Psoas muscle (tissue), 8 donors: ENCODE measurements around the gene PRXL2C. TPM values are rescaled to one million over a fixed set of nuclear protein-coding genes. Genes with fewer than 3 reads are reported as not detected.
A peak's percentile ranks its signal among the peaks of the same experiment; 100 is the strongest.

Source experiments
- ATAC-seq, 4 donors: fragments of 200-7000 bp; cut with Tn5 transposase; one replicate each; pipeline ENCODE4 v1.9.1; 2020; ENCODE audit warnings: moderate library complexity in 3 of 4, mild to moderate bottlenecking in 2 of 4
- DNase-seq, 2 donors: peaks; one replicate each; pipeline ENCODE4 v3.0.0-alpha.2; 2020
- H3K27ac ChIP-seq: fragments of 200-600 bp; one replicate; pipeline ENCODE4 v1.8.0; 2022
- H3K27me3 ChIP-seq, 3 donors: fragments of 200-600 bp in 1 of 3; one replicate each; pipeline versions ENCODE4 v1.6.1 to v1.8.0; 2013 to 2022; ENCODE audit warnings: low read length in 2 of 3, mild to moderate bottlenecking in 2 of 3, moderate library complexity in 1 of 3; ENCODE audit not compliant: insufficient read depth in 3 of 3
- H3K36me3 ChIP-seq, 2 donors: fragments of 200-600 bp in 1 of 2; one replicate each; pipeline versions ENCODE4 v1.6.1 to v1.8.0; 2013 to 2022; ENCODE audit warnings: low read depth in 1 of 2, mild to moderate bottlenecking in 1 of 2, moderate library complexity in 1 of 2; ENCODE audit not compliant: insufficient read depth in 1 of 2
- H3K4me1 ChIP-seq: fragments of 200-600 bp; one replicate; pipeline ENCODE4 v1.8.0; 2022
- H3K4me3 ChIP-seq: fragments of 200-600 bp; one replicate; pipeline ENCODE4 v1.8.0; 2022; ENCODE audit warnings: mild to moderate bottlenecking
- H3K9me3 ChIP-seq: fragments of 200-600 bp; one replicate; pipeline ENCODE4 v1.8.0; 2022
- WGBS, 3 donors: extraction: QIAGEN DNeasy Blood & Tissue Kit; methylation state at CpG; one replicate each; pipeline versions ENCODE4 v1.1.6 to v1.1.7; 2013; 5-methylcytosine and 5-hydroxymethylcytosine counted together
- intact Hi-C, 2 donors: fragments of 100-400 bp; cut with DNase I; formaldehyde crosslinking; loops; one replicate each; pipeline versions ENCODE4 v1.11.0 to v1.14.2; 2022
- polyA plus RNA-seq, 3 donors: library from polyadenylated mRNA; stranded (reverse); fragments of 200-250 nt; gene quantifications; one replicate each; pipeline ENCODE4 v1.2.3, GENCODE V29; 2013
- total RNA-seq, 4 donors: library from RNA; stranded (reverse); fragmentation: NEBNext Ultra II Directional in 2 of 4; extraction: Animal tissue kit (Norgen Biotek cat#: 25700) in 2 of 4; gene quantifications; one replicate each; pipeline versions ENCODE4 v1.2.1 to v1.2.4, GENCODE V29; 2021 to 2023
- TF ChIP-seq, protein P1 (sequence below): fragments of 200-600 bp; IDR thresholded peaks from one replicate; pipeline ENCODE4 v1.8.0; 2022; ENCODE audit warnings: antibody characterized with exemption
- donor health status: healthy with polysubstance abuse.
- donor health status: DM: no; HTN: no; CAD: no; lungs with moderate emphysema.
- donor health status: Bipolar disorder and iron deficiency.
- donor health status: healthy.
- donor health status: DM: yes; HTN: yes; CAD: no.
- donor health status: DM: no; HTN: no; CAD: no.
- donor health status: DM: no; HTN: no; CAD: no.
- donor health status: DM: yes; HTN: yes; CAD: no.

The PRXL2C gene
- total and polyA plus RNA-seq, 7 donors = 6.2 to 31.3 (median 16.9) TPM

DNA sequence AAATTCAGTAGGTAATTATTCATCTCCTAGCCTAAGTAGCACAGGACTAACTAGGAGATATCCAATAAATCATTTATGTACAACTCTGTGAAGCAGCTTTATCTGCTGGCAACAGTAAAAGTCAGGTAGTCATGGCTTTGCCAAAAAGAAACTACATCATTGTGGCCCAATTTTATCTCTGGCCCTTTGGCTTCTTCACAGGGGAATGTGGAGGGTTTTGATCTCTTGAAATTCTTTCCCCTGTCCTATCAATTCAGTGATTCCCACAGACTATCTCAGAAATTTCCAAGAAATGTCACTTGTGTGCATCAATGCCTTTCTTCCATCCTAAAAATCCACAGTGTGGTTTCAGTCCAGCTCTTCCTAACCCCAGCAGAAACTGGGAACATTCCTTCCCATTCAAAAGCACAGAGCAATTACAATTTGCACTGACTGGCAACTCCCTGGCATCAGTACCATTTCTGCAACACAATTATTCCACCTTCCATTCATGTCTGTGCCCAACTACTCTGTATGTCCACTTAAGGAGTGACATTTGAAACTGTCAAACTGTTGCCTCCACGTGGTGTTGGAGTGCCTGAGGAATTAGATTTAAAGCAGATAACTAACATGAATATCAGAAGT lies 42.0 kb downstream of the PRXL2C start:
- Histone ChIP-seq H3K36me3 (no peaks in the 10 kb centered on the region), H3K9me3 (no peaks in the 10 kb centered on the region), H3K4me3 (no peak overlapping the region), H3K27ac (peak overlapping the region; percentile 72), H3K27me3 (no peaks in the 10 kb centered on the region), H3K4me1 (peaks cover 20% of the 10 kb centered on the region)
- DNase-seq = no peak
- ATAC-seq = no peak
- intact Hi-C loops = no loop called here
- WGBS, 3 donors = 13 to 32% (median 20%) methylated on average over 1 of the region's 1 CpG
- TF ChIP-seq, protein P1, sequence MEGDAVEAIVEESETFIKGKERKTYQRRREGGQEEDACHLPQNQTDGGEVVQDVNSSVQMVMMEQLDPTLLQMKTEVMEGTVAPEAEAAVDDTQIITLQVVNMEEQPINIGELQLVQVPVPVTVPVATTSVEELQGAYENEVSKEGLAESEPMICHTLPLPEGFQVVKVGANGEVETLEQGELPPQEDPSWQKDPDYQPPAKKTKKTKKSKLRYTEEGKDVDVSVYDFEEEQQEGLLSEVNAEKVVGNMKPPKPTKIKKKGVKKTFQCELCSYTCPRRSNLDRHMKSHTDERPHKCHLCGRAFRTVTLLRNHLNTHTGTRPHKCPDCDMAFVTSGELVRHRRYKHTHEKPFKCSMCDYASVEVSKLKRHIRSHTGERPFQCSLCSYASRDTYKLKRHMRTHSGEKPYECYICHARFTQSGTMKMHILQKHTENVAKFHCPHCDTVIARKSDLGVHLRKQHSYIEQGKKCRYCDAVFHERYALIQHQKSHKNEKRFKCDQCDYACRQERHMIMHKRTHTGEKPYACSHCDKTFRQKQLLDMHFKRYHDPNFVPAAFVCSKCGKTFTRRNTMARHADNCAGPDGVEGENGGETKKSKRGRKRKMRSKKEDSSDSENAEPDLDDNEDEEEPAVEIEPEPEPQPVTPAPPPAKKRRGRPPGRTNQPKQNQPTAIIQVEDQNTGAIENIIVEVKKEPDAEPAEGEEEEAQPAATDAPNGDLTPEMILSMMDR = no peak

DNA sequence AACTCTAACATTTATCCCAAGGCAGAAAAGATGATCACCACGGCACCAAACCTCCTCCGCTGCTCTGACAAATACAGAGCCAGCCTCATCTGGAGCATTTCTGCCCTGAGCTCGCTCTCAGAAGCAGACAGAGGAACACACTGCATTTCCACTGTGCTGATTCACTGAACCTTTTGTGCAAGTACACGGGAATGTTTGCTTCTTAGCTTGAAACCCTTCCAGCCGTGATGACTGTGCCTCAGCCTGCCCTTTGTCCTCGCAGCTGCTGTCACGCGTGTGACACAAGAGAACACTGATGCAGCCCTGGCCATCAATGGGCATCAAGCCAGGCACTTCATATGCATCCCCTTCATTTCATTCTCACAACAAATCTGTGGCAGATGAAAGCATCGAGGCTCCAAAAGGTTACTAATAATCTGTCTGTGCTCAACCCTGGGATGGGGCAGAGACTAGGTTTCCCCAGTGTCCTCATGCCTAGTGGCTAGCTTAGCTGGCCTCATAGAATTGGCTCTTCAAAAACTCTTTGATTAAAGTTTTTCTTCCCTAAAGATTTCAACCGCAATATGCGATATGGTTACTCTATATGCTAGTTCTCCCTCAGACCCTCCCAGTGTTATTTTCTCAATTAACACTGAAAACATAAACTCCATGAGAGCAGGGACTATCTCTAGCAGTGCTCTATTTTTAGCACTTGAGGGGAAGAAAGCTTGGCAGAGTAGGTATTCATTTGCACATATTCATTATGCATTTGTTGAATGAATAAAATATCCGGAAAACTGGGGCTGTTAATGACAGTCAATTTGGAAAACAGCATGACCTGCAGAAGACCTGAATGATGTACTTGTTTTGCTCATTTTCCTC lies 42.8 kb downstream of the PRXL2C start:
- H3K36me3 ChIP-seq = no peaks in the 10 kb centered on the region
- H3K27ac ChIP-seq = peak overlapping the region; percentile 72
- no peaks in the 10 kb centered on the region for H3K27me3 ChIP-seq
- H3K9me3 ChIP-seq = no peaks in the 10 kb centered on the region
- peak; percentile 90 to 98 (median 96) for ATAC-seq
- peaks cover 20% of the 10 kb centered on the region for H3K4me1 ChIP-seq
- DNase-seq = peak; percentile 74 to 78
- peak overlapping the region; percentile 42 for H3K4me3 ChIP-seq
- WGBS, 3 donors = 33 to 44% (median 36%) methylated on average over 12 of the region's 12 CpGs
- intact Hi-C loops = no loop called here
- TF ChIP-seq, protein P1 = no peak

DNA sequence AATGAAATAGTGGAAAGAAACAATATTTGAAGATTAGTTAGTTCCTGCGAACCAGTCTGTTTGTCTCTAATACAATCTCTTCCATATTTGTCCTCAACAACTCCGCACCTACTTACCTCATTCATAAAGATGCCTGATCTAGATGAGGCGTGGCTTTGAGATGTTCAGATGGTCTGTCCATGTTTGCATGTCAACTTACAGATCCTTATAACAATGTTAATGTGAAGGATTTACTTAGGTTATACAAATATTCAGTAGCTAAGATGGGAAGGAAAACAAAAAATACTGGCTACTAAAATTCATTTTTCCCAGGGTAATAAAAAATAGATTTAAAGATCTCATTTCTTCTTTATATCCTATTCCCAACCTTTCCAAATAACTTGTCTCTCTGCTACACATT lies 43.8 kb downstream of the PRXL2C start:
- ATAC-seq (no peak), DNase-seq (no peak)
- H3K4me1 ChIP-seq = peaks cover 20% of the 10 kb centered on the region
- no peaks in the 10 kb centered on the region for H3K9me3 ChIP-seq
- WGBS, 3 donors = 94 to 98% (median 95%) methylated on average over 3 of the region's 3 CpGs
- H3K27me3 ChIP-seq = no peaks in the 10 kb centered on the region
- intact Hi-C loops = no loop called here
- TF ChIP-seq, protein P1 = no peak
- peak overlapping the region; percentile 72 for H3K27ac ChIP-seq
- no peak overlapping the region for H3K4me3 ChIP-seq
- no peaks in the 10 kb centered on the region for H3K36me3 ChIP-seq

DNA sequence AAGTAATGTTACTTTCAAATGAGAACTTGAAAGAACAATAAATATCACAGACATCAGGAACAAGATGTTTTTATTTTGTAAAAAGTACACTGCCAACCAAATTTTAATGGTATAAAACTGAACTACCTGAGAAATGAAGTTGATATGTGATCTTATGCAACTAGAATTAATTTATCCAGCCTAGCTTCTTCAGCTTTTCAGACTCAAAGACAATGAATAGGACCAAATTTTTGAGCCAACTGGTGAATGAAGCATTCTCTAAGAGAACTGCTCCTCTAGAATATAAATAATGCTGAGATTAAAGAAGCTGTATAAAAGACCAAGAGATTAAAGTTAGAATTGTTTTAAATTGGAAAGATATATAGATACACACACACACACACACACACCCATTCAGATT lies 45.4 kb downstream of the PRXL2C start:
- no peaks in the 10 kb centered on the region for H3K36me3 ChIP-seq
- TF ChIP-seq, protein P1 = no peak
- ATAC-seq (no peak), DNase-seq (no peak)
- H3K9me3 ChIP-seq = no peaks in the 10 kb centered on the region
- no peak overlapping the region for H3K4me3 ChIP-seq
- H3K27me3 ChIP-seq = no peaks in the 10 kb centered on the region
- H3K4me1 ChIP-seq = peaks cover 20% of the 10 kb centered on the region
- intact Hi-C loops = no loop called here
- no peak overlapping the region for H3K27ac ChIP-seq
